H9 (cell line): ENCODE data around the gene MMP15. TPM values are rescaled to one million over a fixed set of nuclear protein-coding genes. Genes with fewer than 3 reads are reported as not detected.

ENCODE experiments used
- DNase-seq: peaks from one replicate; pipeline ENCODE4 v3.0.0-alpha.2; 2017
- H2AFZ ChIP-seq: one replicate; pipeline ENCODE4 v1.6.1; 2013; ENCODE audit warnings: mild to moderate bottlenecking, low read length, control low read depth, moderate library complexity
- H2AK5ac ChIP-seq: 2 replicates; pipeline ENCODE4 v1.6.1; 2013; ENCODE audit warnings: low read length, control low read depth, mixed read lengths; ENCODE audit not compliant: insufficient read length
- H2BK120ac ChIP-seq: one replicate; pipeline ENCODE4 v1.6.1; 2013; ENCODE audit warnings: low read depth, mild to moderate bottlenecking, low read length, control low read depth, inconsistent platforms; ENCODE audit not compliant: poor library complexity, severe bottlenecking
- H2BK12ac ChIP-seq: 2 replicates; pipeline ENCODE4 v1.6.1; 2013; ENCODE audit warnings: low read length, control low read depth, mixed read lengths, low read depth; ENCODE audit not compliant: insufficient read length
- H2BK15ac ChIP-seq: 2 replicates; pipeline ENCODE4 v1.6.1; 2013; ENCODE audit warnings: low read depth, low read length, control low read depth
- H2BK20ac ChIP-seq: one replicate; pipeline ENCODE4 v1.6.1; 2013; ENCODE audit warnings: low read depth, mild to moderate bottlenecking, low read length, control low read depth, inconsistent platforms; ENCODE audit not compliant: poor library complexity, severe bottlenecking
- H2BK5ac ChIP-seq: 2 replicates; pipeline ENCODE4 v1.6.1; 2013; ENCODE audit warnings: low read length, control low read depth, mixed read lengths; ENCODE audit not compliant: insufficient read length
- H3K14ac ChIP-seq: 2 replicates; pipeline ENCODE4 v1.6.1; 2013; ENCODE audit warnings: low read length, control low read depth; ENCODE audit not compliant: insufficient read depth
- H3K18ac ChIP-seq: 2 replicates; pipeline ENCODE4 v1.6.1; 2013; ENCODE audit warnings: low read depth, mild to moderate bottlenecking, mixed read lengths, low read length, control low read depth; ENCODE audit not compliant: insufficient read length
- H3K23ac ChIP-seq: 2 replicates; pipeline ENCODE4 v1.6.1; 2013; ENCODE audit warnings: low read length, control low read depth, mixed read lengths, low read depth; ENCODE audit not compliant: insufficient read length
- H3K23me2 ChIP-seq: 2 replicates; pipeline ENCODE4 v1.6.1; 2013; ENCODE audit warnings: low read depth, mild to moderate bottlenecking, mixed read lengths, low read length, control low read depth; ENCODE audit not compliant: insufficient read length, poor library complexity, severe bottlenecking
- H3K27ac ChIP-seq: 2 replicates; pipeline ENCODE4 v1.5.1; 2013; ENCODE audit warnings: low read length, control low read depth, mixed read lengths, low read depth; ENCODE audit not compliant: insufficient read length
- H3K27me3 ChIP-seq: 2 replicates; pipeline ENCODE4 v1.6.1; 2013; ENCODE audit warnings: low read length, control low read depth, inconsistent platforms; ENCODE audit not compliant: insufficient read depth
- H3K4ac ChIP-seq: 2 replicates; pipeline ENCODE4 v1.6.1; 2013; ENCODE audit warnings: low read depth, mild to moderate bottlenecking, control low read depth, inconsistent platforms, low read length, moderate library complexity
- H3K4me1 ChIP-seq: 2 replicates; pipeline ENCODE4 v1.6.1; 2013; ENCODE audit warnings: low read length, control low read depth, inconsistent platforms; ENCODE audit not compliant: insufficient read depth
- H3K4me2 ChIP-seq: 2 replicates; pipeline ENCODE4 v1.6.1; 2013; ENCODE audit warnings: low read length, control low read depth, mixed read lengths; ENCODE audit not compliant: insufficient read length, insufficient read depth
- H3K56ac ChIP-seq: 2 replicates; pipeline ENCODE4 v1.6.1; 2013; ENCODE audit warnings: low read depth, mild to moderate bottlenecking, mixed read lengths, low read length, control low read depth; ENCODE audit not compliant: insufficient read length
- H3K79me1 ChIP-seq: 2 replicates; pipeline ENCODE4 v1.6.1; 2013; ENCODE audit warnings: low read depth, mild to moderate bottlenecking, moderate library complexity, low read length, control low read depth, inconsistent platforms; ENCODE audit not compliant: insufficient read depth, poor library complexity, severe bottlenecking
- H3K79me2 ChIP-seq: 2 replicates; pipeline ENCODE4 v1.6.1; 2013; ENCODE audit warnings: low read length, control low read depth, inconsistent platforms; ENCODE audit not compliant: insufficient read depth
- H3K9ac ChIP-seq: 2 replicates; pipeline ENCODE4 v1.6.1; 2013; ENCODE audit warnings: low read length, control low read depth, mixed read lengths; ENCODE audit not compliant: insufficient read length; ENCODE audit errors: extremely low read depth
- H3K9me3 ChIP-seq: one replicate; pipeline ENCODE4 v1.6.1; 2013; ENCODE audit warnings: low read depth, low read length, inconsistent platforms; ENCODE audit not compliant: control insufficient read depth
- H3T11ph ChIP-seq: one replicate; pipeline ENCODE4 v1.6.1; 2013; ENCODE audit warnings: mild to moderate bottlenecking, low read length, control low read depth, inconsistent platforms
- H4K20me1 ChIP-seq: one replicate; pipeline ENCODE4 v1.6.1; 2013; ENCODE audit not compliant: control insufficient read depth, insufficient read length, insufficient read depth
- H4K5ac ChIP-seq: 2 replicates; pipeline ENCODE4 v1.6.1; 2013; ENCODE audit warnings: low read depth, mild to moderate bottlenecking, mixed read lengths, low read length, control low read depth; ENCODE audit not compliant: insufficient read length
- H4K8ac ChIP-seq: replicated peaks from 2 replicates; pipeline ENCODE4 v1.6.1; 2013; ENCODE audit warnings: low read length, control low read depth, mixed read lengths, low read depth; ENCODE audit not compliant: insufficient read length
- H4K91ac ChIP-seq: 2 replicates; pipeline ENCODE4 v1.6.1; 2013; ENCODE audit warnings: low read depth, mild to moderate bottlenecking, moderate library complexity, mixed read lengths, low read length, control low read depth; ENCODE audit not compliant: insufficient read length
- H3K27ac Mint-ChIP-seq, 3 experiments: 2 replicates in 2 of 3; 3 replicates in 1 of 3; pipeline ENCODE4 v1.8.0; 2020 to 2021; ENCODE audit warnings: mixed read lengths in 3 of 3, mild to moderate bottlenecking in 1 of 3, moderate library complexity in 1 of 3
- H3K27me3 Mint-ChIP-seq: 2 replicates; pipeline ENCODE4 v1.8.0; 2021; ENCODE audit warnings: low read depth, mild to moderate bottlenecking, moderate library complexity, mixed read lengths
- H3K36me3 Mint-ChIP-seq, 3 experiments: 2 replicates in 2 of 3; 3 replicates in 1 of 3; pipeline ENCODE4 v1.8.0; 2020 to 2021; ENCODE audit warnings: low read depth in 3 of 3, mixed read lengths in 3 of 3; ENCODE audit not compliant: insufficient read depth in 1 of 3
- H3K4me1 Mint-ChIP-seq, 2 experiments: 2 replicates each; pipeline ENCODE4 v1.8.0; 2020; ENCODE audit warnings: mixed read lengths in 2 of 2
- H3K4me3 Mint-ChIP-seq, 2 experiments: 2 replicates in 1 of 2; 3 replicates in 1 of 2; pipeline ENCODE4 v1.8.0; 2020 to 2021; ENCODE audit warnings: mild to moderate bottlenecking in 2 of 2, mixed read lengths in 2 of 2, moderate library complexity in 1 of 2
- H3K9me3 Mint-ChIP-seq, 2 experiments: 2 replicates in 1 of 2; 3 replicates in 1 of 2; pipeline ENCODE4 v1.8.0; 2020; ENCODE audit warnings: mild to moderate bottlenecking in 2 of 2, mixed read lengths in 2 of 2, moderate library complexity in 1 of 2
- WGBS: extraction: QIAGEN DNeasy Blood & Tissue Kit; methylation state at CpG from one replicate; pipeline ENCODE4 v1.1.7; 2013; ENCODE audit warnings: missing lambda C conversion rate, low lambda C conversion rate, mixed read lengths; ENCODE audit not compliant: insufficient read length; ENCODE audit errors: extremely low coverage; 5-methylcytosine and 5-hydroxymethylcytosine counted together
- total RNA-seq: library from RNA; stranded (reverse); gene quantifications from 2 replicates; pipeline ENCODE4 v1.2.1, GENCODE V29; 2021
- TF ChIP-seq, protein P1 (sequence below): fragments of 200-600 bp; sonication (generic); conservative IDR thresholded peaks from 3 replicates; pipeline ENCODE4 v1.8.0; 2021; ENCODE audit warnings: antibody characterized with exemption, mild to moderate bottlenecking

MMP15 gene
- total RNA-seq, 1 experiment from 2014 or later, result 32.9 TPM

DNA sequence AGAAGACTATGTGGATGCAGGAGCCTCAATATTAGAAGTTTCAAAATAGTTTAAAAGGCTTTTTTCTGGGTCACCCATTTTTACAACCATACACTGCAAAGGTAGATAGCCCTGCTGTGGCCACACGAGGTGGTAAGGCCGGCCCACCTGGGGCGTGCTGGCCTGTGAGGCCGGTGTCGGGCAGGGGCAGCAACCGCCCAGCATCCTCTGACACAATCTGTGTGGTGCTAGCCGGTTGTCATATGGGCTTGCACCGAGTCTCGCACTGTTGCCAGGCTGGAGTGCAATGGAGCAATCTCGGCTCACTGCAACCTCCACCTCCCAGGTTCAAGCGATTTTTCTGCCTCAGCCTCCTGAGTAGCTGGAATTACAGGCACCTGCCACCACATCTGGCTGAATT, 59.6 kb downstream of the MMP15 start:
- no peaks in the 10 kb centered on the region for H3K36me3 Mint-ChIP-seq

More for the DNA sequence above, 59.6 kb downstream of the MMP15 start:
- no peak overlapping the region for H3K18ac ChIP-seq
- no peak overlapping the region for H3K4ac ChIP-seq
- no peak overlapping the region for H3K23ac ChIP-seq
- TF ChIP-seq, protein P1, sequence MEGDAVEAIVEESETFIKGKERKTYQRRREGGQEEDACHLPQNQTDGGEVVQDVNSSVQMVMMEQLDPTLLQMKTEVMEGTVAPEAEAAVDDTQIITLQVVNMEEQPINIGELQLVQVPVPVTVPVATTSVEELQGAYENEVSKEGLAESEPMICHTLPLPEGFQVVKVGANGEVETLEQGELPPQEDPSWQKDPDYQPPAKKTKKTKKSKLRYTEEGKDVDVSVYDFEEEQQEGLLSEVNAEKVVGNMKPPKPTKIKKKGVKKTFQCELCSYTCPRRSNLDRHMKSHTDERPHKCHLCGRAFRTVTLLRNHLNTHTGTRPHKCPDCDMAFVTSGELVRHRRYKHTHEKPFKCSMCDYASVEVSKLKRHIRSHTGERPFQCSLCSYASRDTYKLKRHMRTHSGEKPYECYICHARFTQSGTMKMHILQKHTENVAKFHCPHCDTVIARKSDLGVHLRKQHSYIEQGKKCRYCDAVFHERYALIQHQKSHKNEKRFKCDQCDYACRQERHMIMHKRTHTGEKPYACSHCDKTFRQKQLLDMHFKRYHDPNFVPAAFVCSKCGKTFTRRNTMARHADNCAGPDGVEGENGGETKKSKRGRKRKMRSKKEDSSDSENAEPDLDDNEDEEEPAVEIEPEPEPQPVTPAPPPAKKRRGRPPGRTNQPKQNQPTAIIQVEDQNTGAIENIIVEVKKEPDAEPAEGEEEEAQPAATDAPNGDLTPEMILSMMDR, result no peak
- WGBS, result no CpG with 5 or more reads among the region's 11 CpGs
- no peak overlapping the region for H2AK5ac ChIP-seq
- H3K14ac ChIP-seq, result no peak overlapping the region
- Mint-ChIP-seq H3K9me3 (no peaks in the 10 kb centered on the region; a peak in 1 of 5 replicates), H3K4me3 (no peak overlapping the region), H3K27me3 (peaks cover 8% of the 10 kb centered on the region), H3K4me1 (peaks cover 17 to 18% of the 10 kb centered on the region in 2 experiments), H3K27ac (no peak overlapping the region)
- H3K27ac ChIP-seq, result no peak overlapping the region
- H2AFZ ChIP-seq, result no peak overlapping the region
- no peaks in the 10 kb centered on the region for H4K20me1 ChIP-seq
- H3K9me3 ChIP-seq, result no peaks in the 10 kb centered on the region
- no peak overlapping the region for H3K9ac ChIP-seq
- no peak overlapping the region for H3K4me2 ChIP-seq
- no peak overlapping the region for H4K8ac ChIP-seq
- H2BK5ac ChIP-seq, result no peak overlapping the region
- no peaks in the 10 kb centered on the region for H3K79me1 ChIP-seq
- no peak overlapping the region for H2BK120ac ChIP-seq
- no peak overlapping the region for H3T11ph ChIP-seq
- no peak overlapping the region for H2BK12ac ChIP-seq
- no peak overlapping the region for H2BK20ac ChIP-seq
- H3K56ac ChIP-seq, result no peak overlapping the region
- H3K79me2 ChIP-seq, result no peaks in the 10 kb centered on the region
- H4K91ac ChIP-seq, result no peak overlapping the region
- H3K27me3 ChIP-seq, result no peaks in the 10 kb centered on the region
- H3K23me2 ChIP-seq, result no peaks in the 10 kb centered on the region
- DNase-seq, result no peak
- H4K5ac ChIP-seq, result no peak overlapping the region
- H3K4me1 ChIP-seq, result no peaks in the 10 kb centered on the region; the same call in 1 of the 2 replicates
- H2BK15ac ChIP-seq, result no peak overlapping the region
